Astrocyte (in vitro differentiated cells and primary cell): ENCODE measurements around the gene PRPSAP1.

Source experiments
- EZH2 ChIP-seq: IDR thresholded peaks from 2 replicates; pipeline ENCODE4 v1.6.1; 2012; ENCODE audit warnings: mild to moderate bottlenecking, low read length, inconsistent platforms; ENCODE audit not compliant: insufficient read depth
- TF ChIP-seq, protein P1 (sequence below): IDR thresholded peaks from 2 replicates; pipeline ENCODE4 v1.5.1; 2011; ENCODE audit warnings: low read depth, mild to moderate bottlenecking, inconsistent platforms, low read length, moderate library complexity; ENCODE audit not compliant: insufficient read depth

DNA sequence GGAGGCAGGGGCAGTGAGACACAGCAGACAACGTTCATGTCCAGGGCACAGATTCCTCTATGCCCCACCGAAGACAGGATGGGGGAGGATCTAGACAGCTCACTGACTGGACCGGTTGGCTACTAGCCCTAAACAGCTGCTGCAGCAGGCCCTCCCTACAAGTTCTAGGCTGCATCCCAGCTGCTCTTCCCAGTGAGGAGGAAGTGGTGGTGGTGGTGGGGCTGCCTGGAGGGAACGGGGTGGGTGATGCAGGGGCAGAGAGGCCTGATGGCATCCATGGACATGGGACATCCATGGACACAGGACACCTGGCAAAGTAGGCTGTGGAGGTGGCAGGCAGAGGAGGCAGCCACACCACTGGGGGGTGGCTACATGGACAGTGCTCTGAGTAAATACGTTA lies 49.0 kb upstream of the PRPSAP1 start:
- no peak for TF ChIP-seq EZH2
- TF ChIP-seq, protein P1, sequence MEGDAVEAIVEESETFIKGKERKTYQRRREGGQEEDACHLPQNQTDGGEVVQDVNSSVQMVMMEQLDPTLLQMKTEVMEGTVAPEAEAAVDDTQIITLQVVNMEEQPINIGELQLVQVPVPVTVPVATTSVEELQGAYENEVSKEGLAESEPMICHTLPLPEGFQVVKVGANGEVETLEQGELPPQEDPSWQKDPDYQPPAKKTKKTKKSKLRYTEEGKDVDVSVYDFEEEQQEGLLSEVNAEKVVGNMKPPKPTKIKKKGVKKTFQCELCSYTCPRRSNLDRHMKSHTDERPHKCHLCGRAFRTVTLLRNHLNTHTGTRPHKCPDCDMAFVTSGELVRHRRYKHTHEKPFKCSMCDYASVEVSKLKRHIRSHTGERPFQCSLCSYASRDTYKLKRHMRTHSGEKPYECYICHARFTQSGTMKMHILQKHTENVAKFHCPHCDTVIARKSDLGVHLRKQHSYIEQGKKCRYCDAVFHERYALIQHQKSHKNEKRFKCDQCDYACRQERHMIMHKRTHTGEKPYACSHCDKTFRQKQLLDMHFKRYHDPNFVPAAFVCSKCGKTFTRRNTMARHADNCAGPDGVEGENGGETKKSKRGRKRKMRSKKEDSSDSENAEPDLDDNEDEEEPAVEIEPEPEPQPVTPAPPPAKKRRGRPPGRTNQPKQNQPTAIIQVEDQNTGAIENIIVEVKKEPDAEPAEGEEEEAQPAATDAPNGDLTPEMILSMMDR, result no peak
